ENCODE measurements around the gene SLC27A2. TPM values are rescaled to one million over a fixed set of nuclear protein-coding genes. Genes with fewer than 3 reads are reported as not detected.

Gene SLC27A2
- total RNA-seq, 1 donor: 0.42 TPM

- Histone ChIP-seq H3K9me3 (ENCODE audit: low read depth, low read length) (no peaks in the 10 kb centered on the region), H3K4me3 (ENCODE audit: low read length) (no peak overlapping the region), H3K4me1 (ENCODE audit: insufficient read depth, low read length) (peaks cover 11% of the 10 kb centered on the region), H3K27me3 (ENCODE audit: insufficient read depth, low read length) (no peaks in the 10 kb centered on the region)
Observed at GRCh38 chr15:50280271-50280670, 98.3 kb downstream of the SLC27A2 start.

- H3K4me3 ChIP-seq (ENCODE audit: low read length): no peak overlapping the region
- no peaks in the 10 kb centered on the region for H3K9me3 ChIP-seq (ENCODE audit: low read depth, low read length)
- H3K4me1 ChIP-seq (ENCODE audit: insufficient read depth, low read length): peaks cover 9% of the 10 kb centered on the region
- H3K27me3 ChIP-seq (ENCODE audit: insufficient read depth, low read length): no peaks in the 10 kb centered on the region
Observed at GRCh38 chr15:50281427-50281826, 99.4 kb downstream of the SLC27A2 start.

Other genes with a start within 250 kb of the SLC27A2 start
- gene ATP8B4, start 63.0 kb upstream of the SLC27A2 start, total RNA-seq: 8.2 TPM
- 8.1 TPM for gene HDC, start 83.5 kb downstream of the SLC27A2 start, total RNA-seq
- gene GABPB1, start 173.0 kb downstream of the SLC27A2 start, total RNA-seq: 82.1 TPM
- gene USP8, start 242.2 kb downstream of the SLC27A2 start, total RNA-seq: 73.7 TPM